Panc1 (cell line): ENCODE measurements around the gene FANCD2. TPM values are rescaled to one million over a fixed set of nuclear protein-coding genes. Genes with fewer than 3 reads are reported as not detected.
"Not testable (repeated sequence)": the region's sequence is repeated elsewhere in the genome, so short reads cannot be mapped to it uniquely, and the experiment has no call there.

Source experiments
- ATAC-seq: fragments of 200-7000 bp; cut with Tn5 transposase; 2 replicates; pipeline ENCODE4 v1.9.1; 2020; ENCODE audit warnings: mild to moderate bottlenecking, moderate library complexity
- BruUV-seq: library from RNA; stranded (reverse); fragments of 400-500 nt; replicated peaks from 2 replicates; lab custom pipeline; 2021; lab: Mats Ljungman, UMichigan
- CTCF ChIA-PET: fragments of 300-600 bp; sonication (Branson Sonifier 250); formaldehyde crosslinking; loops from one replicate; lab custom pipeline; 2022; ENCODE audit warnings: antibody characterized with exemption; lab: Charles Lee
- POLR2A ChIA-PET: fragments of 300-600 bp; sonication (Branson Sonifier 250); formaldehyde crosslinking; loops from one replicate; lab custom pipeline; 2022; ENCODE audit warnings: antibody characterized with exemption; lab: Charles Lee
- DNase-seq: peaks from one replicate; pipeline ENCODE4 v3.0.0-alpha.2; 2010; ENCODE audit warnings: low read depth, low spot score
- H3K27ac ChIP-seq: 2 replicates; pipeline ENCODE4 v1.5.1; 2011; ENCODE audit warnings: mild to moderate bottlenecking, low read length, inconsistent platforms
- H3K27me3 ChIP-seq: fragments of 200-500 bp; sonication (Bioruptor generic); 2 replicates; pipeline ENCODE4 v1.6.0; 2014; ENCODE audit warnings: low read length, inconsistent platforms; ENCODE audit not compliant: control insufficient read depth, insufficient read depth
- H3K36me3 ChIP-seq: fragments of 200-500 bp; sonication (Bioruptor generic); 2 replicates; pipeline ENCODE4 v1.5.1; 2014; ENCODE audit warnings: inconsistent platforms, mild to moderate bottlenecking, low read length, moderate library complexity; ENCODE audit not compliant: control insufficient read depth, insufficient read depth
- H3K4me1 ChIP-seq: 2 replicates; pipeline ENCODE4 v1.5.1; 2011; ENCODE audit warnings: inconsistent platforms, mild to moderate bottlenecking, low read length, moderate library complexity; ENCODE audit not compliant: control insufficient read depth, insufficient read depth
- H3K4me3 ChIP-seq, 2 experiments: 2 replicates each; pipeline ENCODE4 v1.5.1; 2011 to 2012; ENCODE audit warnings: low read depth in 2 of 2, low read length in 2 of 2, mild to moderate bottlenecking in 2 of 2, inconsistent platforms in 1 of 2, moderate library complexity in 1 of 2
- H3K9me3 ChIP-seq: fragments of 200-500 bp; sonication (Bioruptor generic); 2 replicates; pipeline ENCODE4 v1.5.1; 2014; ENCODE audit warnings: low read depth, mild to moderate bottlenecking, inconsistent platforms, low read length, moderate library complexity; ENCODE audit not compliant: control insufficient read depth, insufficient read depth
- POLR2AphosphoS5 ChIP-seq: IDR thresholded peaks from 2 replicates; pipeline ENCODE4 v1.6.1; 2012; ENCODE audit warnings: mild to moderate bottlenecking, low read depth, low read length, moderate library complexity
- REST ChIP-seq, 2 experiments: IDR thresholded peaks; 2 replicates each; pipeline ENCODE4 v1.6.1; 2011 to 2012; ENCODE audit warnings: low read depth in 2 of 2, control low read depth in 1 of 2, low read length in 1 of 2, mild to moderate bottlenecking in 1 of 2, moderate library complexity in 1 of 2; ENCODE audit not compliant: insufficient read depth in 1 of 2
- SIN3A ChIP-seq: IDR thresholded peaks from 2 replicates; pipeline ENCODE4 v1.6.1; 2012; ENCODE audit warnings: low read depth, mild to moderate bottlenecking, low read length, moderate library complexity, borderline replicate concordance; ENCODE audit not compliant: insufficient read depth
- TCF7L2 ChIP-seq: IDR thresholded peaks from 2 replicates; pipeline ENCODE4 v1.6.1; 2011; ENCODE audit warnings: mild to moderate bottlenecking, low read depth, low read length, inconsistent platforms
- in situ Hi-C: cut with HindIII; loops from 2 replicates; pipeline ENCODE4 v1.10.0; 2016; ENCODE audit warnings: low sequenced_read_pairs, low pct_unique_long_range_greater_than_20kb
- intact Hi-C: fragments of 100-400 bp; cut with micrococcal nuclease; formaldehyde crosslinking; loops from one replicate; pipeline ENCODE4 v1.10.0; 2022; ENCODE audit not compliant: unreplicated experiment
- total RNA-seq: library from RNA; stranded (reverse); gene quantifications from one replicate; pipeline ENCODE4 v1.2.1, GENCODE V29; 2021; ENCODE audit not compliant: unreplicated experiment
- TF ChIP-seq, protein P1 (sequence below): fragments of 450-650 bp; IDR thresholded peaks from 2 replicates; pipeline ENCODE4 v1.5.1; 2017; ENCODE audit warnings: mild to moderate bottlenecking

Gene FANCD2
- total RNA-seq, 1 experiment from 2014 or later: 20.0 TPM

- POLR2A ChIA-PET: no interaction called here
- peaks cover 8% of the 10 kb centered on the region for H3K4me1 ChIP-seq
- no peaks in the 10 kb centered on the region for H3K36me3 ChIP-seq
- H3K4me3 ChIP-seq: no peak overlapping the region
- H3K27ac ChIP-seq: no peak overlapping the region
- no peaks in the 10 kb centered on the region for H3K27me3 ChIP-seq
- TF ChIP-seq REST (IDR thresholded peaks at IDR 0.05; ENCODE audit: insufficient read depth in 1 of 2, low read depth in 2 of 2, low read length in 1 of 2) (no peak), TCF7L2 (no peak), SIN3A (no peak), POLR2AphosphoS5 (no peak)
- TF ChIP-seq, protein P1, sequence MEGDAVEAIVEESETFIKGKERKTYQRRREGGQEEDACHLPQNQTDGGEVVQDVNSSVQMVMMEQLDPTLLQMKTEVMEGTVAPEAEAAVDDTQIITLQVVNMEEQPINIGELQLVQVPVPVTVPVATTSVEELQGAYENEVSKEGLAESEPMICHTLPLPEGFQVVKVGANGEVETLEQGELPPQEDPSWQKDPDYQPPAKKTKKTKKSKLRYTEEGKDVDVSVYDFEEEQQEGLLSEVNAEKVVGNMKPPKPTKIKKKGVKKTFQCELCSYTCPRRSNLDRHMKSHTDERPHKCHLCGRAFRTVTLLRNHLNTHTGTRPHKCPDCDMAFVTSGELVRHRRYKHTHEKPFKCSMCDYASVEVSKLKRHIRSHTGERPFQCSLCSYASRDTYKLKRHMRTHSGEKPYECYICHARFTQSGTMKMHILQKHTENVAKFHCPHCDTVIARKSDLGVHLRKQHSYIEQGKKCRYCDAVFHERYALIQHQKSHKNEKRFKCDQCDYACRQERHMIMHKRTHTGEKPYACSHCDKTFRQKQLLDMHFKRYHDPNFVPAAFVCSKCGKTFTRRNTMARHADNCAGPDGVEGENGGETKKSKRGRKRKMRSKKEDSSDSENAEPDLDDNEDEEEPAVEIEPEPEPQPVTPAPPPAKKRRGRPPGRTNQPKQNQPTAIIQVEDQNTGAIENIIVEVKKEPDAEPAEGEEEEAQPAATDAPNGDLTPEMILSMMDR: no peak
- in situ Hi-C loops: no loop called here
- DNase-seq: no peak
- BruUV-seq: no TSS peak
- CTCF ChIA-PET: no interaction called here
- intact Hi-C loops: no loop called here
- no peak for ATAC-seq
- H3K9me3 ChIP-seq: no peaks in the 10 kb centered on the region
These were observed 19.0 kb upstream of the FANCD2 start for GRCh38 chr3:10007126-10007782.

DNA sequence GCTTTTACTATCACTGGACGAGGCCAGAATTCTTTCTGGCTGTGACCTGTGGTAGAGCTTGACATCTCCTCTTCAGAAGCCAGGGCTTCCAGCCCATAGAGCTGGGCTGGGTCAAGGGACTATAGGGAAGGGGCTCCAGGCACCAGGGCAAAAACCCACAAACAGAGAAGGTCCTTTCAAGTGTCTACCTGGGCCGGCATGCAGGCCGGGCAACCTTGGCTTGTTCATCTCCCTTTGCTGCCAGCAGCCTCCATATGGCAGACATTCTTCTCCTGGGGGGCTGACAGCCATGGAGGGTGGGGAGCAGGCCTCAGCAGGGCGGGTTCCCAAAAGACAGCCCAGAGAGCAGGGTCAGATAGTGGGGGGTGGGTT, 18.0 kb upstream of the FANCD2 start:
- H3K9me3 ChIP-seq, H3K27me3 ChIP-seq, CTCF ChIA-PET, H3K4me3 ChIP-seq, H3K27ac ChIP-seq, BruUV-seq, POLR2A ChIA-PET, in situ Hi-C loops, ATAC-seq, DNase-seq, H3K4me1 ChIP-seq, H3K36me3 ChIP-seq, intact Hi-C loops: not testable (repeated sequence)

- POLR2A ChIA-PET: no interaction called here
- BruUV-seq: no TSS peak
- in situ Hi-C loops (no loop called here), intact Hi-C loops (no loop called here)
- DNase-seq: no peak
- peaks cover 8% of the 10 kb centered on the region for H3K4me1 ChIP-seq
- H3K9me3 ChIP-seq: no peaks in the 10 kb centered on the region
- H3K36me3 ChIP-seq: no peaks in the 10 kb centered on the region
- ATAC-seq: peak; percentile 82
- CTCF ChIA-PET: no interaction called here
- H3K4me3 ChIP-seq: peak overlapping the region; percentile 42 to 55
- TF ChIP-seq REST (IDR thresholded peaks at IDR 0.05; ENCODE audit: insufficient read depth in 1 of 2, low read depth in 2 of 2, low read length in 1 of 2) (no peak), TCF7L2 (no peak), POLR2AphosphoS5 (no peak), SIN3A (no peak)
- TF ChIP-seq, protein P1: no peak
- no peak overlapping the region; the same call in 1 of the 2 replicates for H3K27ac ChIP-seq
- H3K27me3 ChIP-seq: no peaks in the 10 kb centered on the region
These were observed 17.5 kb upstream of the FANCD2 start for GRCh38 chr3:10008588-10009344.
